H1 (cell line): ENCODE data around the gene SASH3. TPM values are rescaled to one million over a fixed set of nuclear protein-coding genes. Genes with fewer than 3 reads are reported as not detected.

ENCODE experiments used
- CTCF ChIA-PET: fragments of 300-600 bp; sonication (Branson Sonifier 250); formaldehyde crosslinking; loops from one replicate; lab custom pipeline; 2021; ENCODE audit not compliant: partially characterized antibody; lab: Charles Lee
- POLR2A ChIA-PET: fragments of 300-600 bp; sonication (Branson Sonifier 250); formaldehyde crosslinking; loops from one replicate; lab custom pipeline; 2021; ENCODE audit warnings: inconsistent platforms; ENCODE audit not compliant: partially characterized antibody; lab: Charles Lee
- DNase-seq, 2 experiments: peaks; one replicate each; pipeline versions ENCODE4 v3.0.0 to v3.0.0-alpha.2; 2010 to 2022; ENCODE audit warnings: low spot score in 2 of 2, low read depth in 1 of 2, mixed read lengths in 1 of 2
- FAIRE-seq: peaks from 2 replicates; lab custom pipeline; 2011; peaks lifted over from hg19 to GRCh38; lab: Jason Lieb, UNC
- H2AFZ ChIP-seq: 2 replicates; pipeline ENCODE4 v1.8.1; 2012; ENCODE audit warnings: low read length, inconsistent platforms
- H2AK5ac ChIP-seq: 2 replicates; pipeline ENCODE4 v1.6.1; 2013; ENCODE audit warnings: low read depth, low read length
- H2BK120ac ChIP-seq: replicated peaks from 2 replicates; pipeline ENCODE3; 2013; ENCODE audit warnings: low read depth, low read length, inconsistent platforms
- H2BK12ac ChIP-seq: 2 replicates; pipeline ENCODE4 v1.6.1; 2013; ENCODE audit warnings: low read depth, low read length
- H2BK15ac ChIP-seq: 2 replicates; pipeline ENCODE4 v1.6.1; 2013; ENCODE audit warnings: low read length
- H2BK20ac ChIP-seq: 2 replicates; pipeline ENCODE4 v1.6.1; 2013; ENCODE audit warnings: low read length
- H2BK5ac ChIP-seq: 2 replicates; pipeline ENCODE4 v1.6.1; 2013; ENCODE audit warnings: low read depth, low read length
- H3K14ac ChIP-seq: 2 replicates; pipeline ENCODE4 v1.6.1; 2013; ENCODE audit warnings: inconsistent platforms; ENCODE audit not compliant: insufficient read length
- H3K18ac ChIP-seq: 2 replicates; pipeline ENCODE4 v1.6.1; 2013; ENCODE audit warnings: low read length; ENCODE audit errors: extremely low read depth
- H3K23ac ChIP-seq: 2 replicates; pipeline ENCODE4 v1.6.1; 2013; ENCODE audit warnings: inconsistent platforms; ENCODE audit not compliant: insufficient read length
- H3K23me2 ChIP-seq: 2 replicates; pipeline ENCODE4 v1.6.1; 2013; ENCODE audit warnings: low read depth, low read length
- H3K27ac ChIP-seq: 2 replicates; pipeline ENCODE4 v1.6.1; 2011; ENCODE audit warnings: low read depth, low read length, inconsistent platforms
- H3K27me3 ChIP-seq, 4 experiments: replicated peaks in 1 of 4; 1 replicate in 1 of 4; 2 replicates in 3 of 4; pipeline versions ENCODE4 v1.6.1 to v1.8.1; 2011 to 2013; ENCODE audit warnings: low read length in 3 of 4, mild to moderate bottlenecking in 3 of 4, inconsistent platforms in 2 of 4, mixed read lengths in 2 of 4, moderate library complexity in 1 of 4; ENCODE audit not compliant: control insufficient read depth in 3 of 4, insufficient read depth in 3 of 4; ENCODE audit errors: extremely low read depth in 1 of 4
- H3K36me3 ChIP-seq, 4 experiments: 2 replicates each; pipeline versions ENCODE4 v1.6.1 to v1.8.1; 2011 to 2013; ENCODE audit warnings: mild to moderate bottlenecking in 4 of 4, low read length in 3 of 4, moderate library complexity in 2 of 4, control low read depth in 1 of 4, inconsistent platforms in 1 of 4; ENCODE audit not compliant: insufficient read depth in 4 of 4, control insufficient read depth in 2 of 4
- H3K4ac ChIP-seq: replicated peaks from 2 replicates; pipeline ENCODE3; 2013; ENCODE audit warnings: low read length, low read depth, mixed read lengths, inconsistent platforms; ENCODE audit not compliant: insufficient read length
- H3K4me1 ChIP-seq, 4 experiments: replicated peaks in 1 of 4; 1 replicate in 1 of 4; 2 replicates in 3 of 4; pipeline versions ENCODE4 v1.6.1 to v1.8.1; 2011 to 2013; ENCODE audit warnings: low read length in 3 of 4, inconsistent platforms in 2 of 4, mixed read lengths in 1 of 4; ENCODE audit not compliant: insufficient read depth in 4 of 4, control insufficient read depth in 3 of 4
- H3K4me2 ChIP-seq, 2 experiments: 2 replicates each; pipeline versions ENCODE4 v1.6.1 to v1.8.1; 2011 to 2013; ENCODE audit warnings: low read depth in 2 of 2, low read length in 2 of 2, control low read depth in 1 of 2, inconsistent platforms in 1 of 2, mild to moderate bottlenecking in 1 of 2; ENCODE audit not compliant: insufficient read depth in 1 of 2
- H3K4me3 ChIP-seq, 4 experiments: fragments of 200-600, 300-600 bp in 1 of 4; sonication (generic), shearing (Covaris generic), sonication (Bioruptor Twin) in 1 of 4; 2 replicates each; pipeline versions ENCODE4 v1.5.1 to v1.8.1; 2011 to 2016; ENCODE audit warnings: low read length in 4 of 4, low read depth in 3 of 4, control low read depth in 2 of 4, inconsistent platforms in 2 of 4, mild to moderate bottlenecking in 2 of 4, mixed read lengths in 1 of 4, moderate library complexity in 1 of 4; ENCODE audit not compliant: insufficient read depth in 2 of 4; ENCODE audit errors: extremely low read depth in 1 of 4
- H3K56ac ChIP-seq: replicated peaks from 2 replicates; pipeline ENCODE3; 2013; ENCODE audit warnings: low read depth, mild to moderate bottlenecking, mixed read lengths, low read length, inconsistent platforms; ENCODE audit not compliant: insufficient read length
- H3K79me1 ChIP-seq: 2 replicates; pipeline ENCODE4 v1.6.1; 2013; ENCODE audit warnings: low read depth, low read length, control low read depth
- H3K79me2 ChIP-seq, 2 experiments: 2 replicates each; pipeline versions ENCODE4 v1.6.1 to v1.8.1; 2012 to 2013; ENCODE audit warnings: low read length in 2 of 2, mild to moderate bottlenecking in 2 of 2, inconsistent platforms in 1 of 2; ENCODE audit not compliant: insufficient read depth in 2 of 2, control insufficient read depth in 1 of 2
- H3K9ac ChIP-seq, 4 experiments: replicated peaks in 1 of 4; 1 replicate in 1 of 4; 2 replicates in 3 of 4; pipeline versions ENCODE4 v1.6.1 to v1.8.1; 2011 to 2013; ENCODE audit warnings: low read depth in 3 of 4, low read length in 3 of 4, control low read depth in 2 of 4, mild to moderate bottlenecking in 2 of 4, moderate library complexity in 2 of 4, inconsistent platforms in 1 of 4; ENCODE audit errors: extremely low read depth in 1 of 4
- H3K9me3 ChIP-seq, 2 experiments: 2 replicates each; pipeline versions ENCODE4 v1.6.1 to v1.8.1; 2012 to 2013; ENCODE audit warnings: mild to moderate bottlenecking in 2 of 2, moderate library complexity in 2 of 2, control low read depth in 1 of 2, inconsistent platforms in 1 of 2, low read depth in 1 of 2, low read length in 1 of 2, mixed read lengths in 1 of 2; ENCODE audit not compliant: insufficient read depth in 2 of 2
- H4K20me1 ChIP-seq, 2 experiments: replicated peaks in 1 of 2; 2 replicates each; pipeline versions ENCODE3 to v1.8.1; 2011 to 2013; ENCODE audit warnings: inconsistent platforms in 2 of 2, low read length in 2 of 2, mild to moderate bottlenecking in 1 of 2; ENCODE audit not compliant: insufficient read depth in 2 of 2, control insufficient read depth in 1 of 2
- H4K5ac ChIP-seq: 2 replicates; pipeline ENCODE4 v1.6.1; 2013; ENCODE audit warnings: low read length, low read depth, mixed read lengths, inconsistent platforms; ENCODE audit not compliant: insufficient read length
- H4K8ac ChIP-seq: 2 replicates; pipeline ENCODE4 v1.8.0; 2013; ENCODE audit warnings: mild to moderate bottlenecking, moderate library complexity, low read length, inconsistent platforms; ENCODE audit not compliant: insufficient read depth; ENCODE audit errors: extremely low read depth
- H4K91ac ChIP-seq: replicated peaks from 2 replicates; pipeline ENCODE3; 2013; ENCODE audit warnings: low read length, mixed read lengths, inconsistent platforms; ENCODE audit not compliant: insufficient read length
- CHD1 ChIP-seq: IDR thresholded peaks from 2 replicates; pipeline ENCODE4 v1.6.1; 2012; ENCODE audit warnings: low read depth, low read length, improper control_type of control experiment
- CHD2 ChIP-seq: IDR thresholded peaks from 2 replicates; pipeline ENCODE4 v1.6.1; 2012; ENCODE audit warnings: low read length, improper control_type of control experiment
- CTBP2 ChIP-seq: IDR thresholded peaks from 2 replicates; pipeline ENCODE4 v1.7.0; 2011; ENCODE audit warnings: borderline replicate concordance, mild to moderate bottlenecking, moderate library complexity, mixed read lengths, low read length; ENCODE audit not compliant: insufficient read depth, insufficient read length
- POLR2AphosphoS5 ChIP-seq: IDR thresholded peaks from 2 replicates; pipeline ENCODE4 v1.6.1; 2011; ENCODE audit warnings: low read depth, low read length
- RAD21 ChIP-seq, 2 experiments: IDR thresholded peaks in 1 of 2; conservative IDR thresholded peaks in 1 of 2; 2 replicates each; pipeline ENCODE4 v1.6.1; 2011; ENCODE audit warnings: low read depth in 2 of 2, low read length in 2 of 2, improper control_type of control experiment in 1 of 2, inconsistent platforms in 1 of 2, mild to moderate bottlenecking in 1 of 2, moderate library complexity in 1 of 2
- RBBP5 ChIP-seq: IDR thresholded peaks from 2 replicates; pipeline ENCODE4 v1.7.1; 2012; ENCODE audit warnings: low read depth, mild to moderate bottlenecking, inconsistent platforms, low read length, moderate library complexity, borderline replicate concordance
- RNF2 ChIP-seq: fragments of 200-900, 300-1000 bp; sonication (generic); IDR thresholded peaks from 2 replicates; pipeline ENCODE4 v1.7.1; 2016; ENCODE audit warnings: borderline replicate concordance, low read depth, mild to moderate bottlenecking, antibody characterized with exemption, low read length; ENCODE audit not compliant: poor library complexity, severe bottlenecking; ENCODE audit errors: missing control alignments
- SP1 ChIP-seq: IDR thresholded peaks from 2 replicates; pipeline ENCODE4 v1.6.1; 2011; ENCODE audit warnings: low read depth, low read length
- WGBS, 2 experiments: shearing (Covaris generic) in 1 of 2; methylation state at CpG; one replicate each; pipeline versions ENCODE4 v1.1.6 to v1.1.7; 2013 to 2015; ENCODE audit warnings: low lambda C conversion rate in 2 of 2, mixed read lengths in 2 of 2, inconsistent platforms in 1 of 2, low coverage in 1 of 2, missing lambda C conversion rate in 1 of 2; ENCODE audit not compliant: insufficient replicate concordance in 2 of 2, insufficient coverage in 1 of 2, insufficient read length in 1 of 2; ENCODE audit errors: extremely low coverage in 1 of 2, missing lambda C conversion rate in 1 of 2; 5-methylcytosine and 5-hydroxymethylcytosine counted together
- polyA plus RNA-seq, 7 experiments: library from polyadenylated mRNA; depleted of rRNA in 3 of 7; stranded (reverse) in 5 of 7; unstranded in 2 of 7; fragments of >200 nt in 5 of 7; fragments of 200-250 nt in 2 of 7; gene quantifications; 1 replicate in 5 of 7; 2 replicates in 1 of 7; 4 replicates in 1 of 7; pipeline versions ENCODE4 v1.2.1 to v1.2.3, GENCODE V29; 2011 to 2013; ENCODE audit warnings: missing spikeins in 2 of 7, mixed read lengths in 2 of 7
- total RNA-seq: library from RNA; stranded (reverse); fragmentation: NEBNext Ultra II Directional; extraction: Animal tissue kit (Norgen Biotek cat#: 25700); gene quantifications from 2 replicates; pipeline ENCODE4 v1.2.1, GENCODE V29; 2021
- TF ChIP-seq, protein P1 (sequence below): IDR thresholded peaks from 2 replicates; pipeline ENCODE4 v1.6.1; 2012; ENCODE audit warnings: inconsistent platforms
- TF ChIP-seq, protein P2 (sequence below): IDR thresholded peaks from 2 replicates; pipeline ENCODE4 v1.6.1; 2011; ENCODE audit warnings: low read length, improper control_type of control experiment

The SASH3 gene
- total and polyA plus RNA-seq, 2 of the 8 experiments (the other 6 are each of a cell fraction or from before 2014, with no cell fraction given), result not detected

DNA sequence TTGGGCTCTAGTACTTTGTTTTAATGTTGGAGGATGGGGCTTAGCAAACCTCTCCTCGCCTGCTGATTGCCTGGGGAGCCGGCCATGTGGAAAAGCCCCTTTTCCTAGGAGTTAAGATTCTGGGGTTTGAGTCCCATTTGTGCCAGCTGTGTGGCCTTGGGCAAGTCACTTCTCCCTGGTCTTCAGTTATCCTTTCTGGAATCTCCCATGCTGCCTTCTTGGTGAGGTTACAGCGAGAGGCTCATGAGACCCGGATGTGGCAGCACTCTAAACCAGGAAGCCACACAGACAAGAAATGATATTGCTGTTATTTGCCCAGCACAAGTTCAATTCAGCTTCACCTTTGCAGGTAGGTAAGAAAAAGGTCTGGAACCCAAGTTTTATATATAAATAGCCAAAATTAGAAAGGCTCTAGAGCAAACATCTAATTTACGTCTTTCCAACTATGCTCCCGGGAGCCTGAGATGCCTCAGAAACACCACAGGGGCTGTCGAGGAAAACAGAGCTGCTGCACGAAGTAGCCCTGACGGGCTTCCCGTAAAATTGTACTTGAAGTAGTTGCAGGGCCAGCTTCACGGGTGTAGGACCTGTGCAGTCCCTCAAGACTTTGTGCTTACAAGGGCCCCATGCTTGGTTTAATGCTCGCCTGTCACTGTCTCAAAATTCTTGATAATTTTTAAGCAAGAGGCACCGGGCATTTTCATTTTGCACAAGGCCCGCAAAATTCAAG is 8.3 kb upstream of the SASH3 start:
- Histone ChIP-seq H3K79me2 (no peaks in the 10 kb centered on the region), H4K91ac (no peak overlapping the region)
- TF ChIP-seq CHD1, result no peak
- no peak for TF ChIP-seq SP1
- no peak for TF ChIP-seq RAD21 (IDR thresholded peaks at IDR 0.05 in 1 of 2, conservative IDR thresholded peaks at IDR 0.05 in 1 of 2; ENCODE audit: low read depth in 2 of 2, low read length in 2 of 2)
- no peak for TF ChIP-seq CHD2
- no peak for TF ChIP-seq RNF2
- TF ChIP-seq CTBP2, result no peak
- no peak for TF ChIP-seq POLR2AphosphoS5
- TF ChIP-seq, protein P1, sequence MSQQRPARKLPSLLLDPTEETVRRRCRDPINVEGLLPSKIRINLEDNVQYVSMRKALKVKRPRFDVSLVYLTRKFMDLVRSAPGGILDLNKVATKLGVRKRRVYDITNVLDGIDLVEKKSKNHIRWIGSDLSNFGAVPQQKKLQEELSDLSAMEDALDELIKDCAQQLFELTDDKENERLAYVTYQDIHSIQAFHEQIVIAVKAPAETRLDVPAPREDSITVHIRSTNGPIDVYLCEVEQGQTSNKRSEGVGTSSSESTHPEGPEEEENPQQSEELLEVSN, result no peak
- TF ChIP-seq, protein P2, sequence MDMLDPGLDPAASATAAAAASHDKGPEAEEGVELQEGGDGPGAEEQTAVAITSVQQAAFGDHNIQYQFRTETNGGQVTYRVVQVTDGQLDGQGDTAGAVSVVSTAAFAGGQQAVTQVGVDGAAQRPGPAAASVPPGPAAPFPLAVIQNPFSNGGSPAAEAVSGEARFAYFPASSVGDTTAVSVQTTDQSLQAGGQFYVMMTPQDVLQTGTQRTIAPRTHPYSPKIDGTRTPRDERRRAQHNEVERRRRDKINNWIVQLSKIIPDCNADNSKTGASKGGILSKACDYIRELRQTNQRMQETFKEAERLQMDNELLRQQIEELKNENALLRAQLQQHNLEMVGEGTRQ, result no peak
- no peak for TF ChIP-seq RBBP5

More for the DNA sequence above, 8.3 kb upstream of the SASH3 start:
- Histone ChIP-seq H2BK120ac (no peak overlapping the region), H3K4me2 (no peak overlapping the region), H2BK20ac (no peak overlapping the region), H3K4ac (no peak overlapping the region), H3K4me1 (no peaks in the 10 kb centered on the region; a peak in 1 of 7 replicates), H2BK15ac (no peak overlapping the region), H3K14ac (no peak overlapping the region), H3K56ac (no peak overlapping the region), H4K5ac (no peak overlapping the region), H3K79me1 (no peaks in the 10 kb centered on the region), H3K9ac (no peak overlapping the region), H2AFZ (no peak overlapping the region), H2AK5ac (no peak overlapping the region), H3K23me2 (no peaks in the 10 kb centered on the region), H4K20me1 (no peaks in the 10 kb centered on the region), H3K9me3 (no peaks in the 10 kb centered on the region), H2BK5ac (no peak overlapping the region), H2BK12ac (no peak overlapping the region), H3K36me3 (no peaks in the 10 kb centered on the region), H3K4me3 (no peak overlapping the region), H3K23ac (no peak overlapping the region), H3K27me3 (no peaks in the 10 kb centered on the region), H4K8ac (no peak overlapping the region), H3K18ac (no peak overlapping the region), H3K27ac (no peak overlapping the region)
- FAIRE-seq (no peak), DNase-seq (no peak)
- ChIA-PET CTCF (interaction anchor here (0.7 to 4.4 kb wide), 5 partner anchors 8 to 51 kb away, joined by 4 to 24 read pairs (median 7); no protein-coding TSS in a partner anchor), POLR2A (no interaction called here)
- 90% methylated on average over 12 of the region's 14 CpGs; no CpG with 5 or more reads in 1 of the 2 experiments for WGBS, 2 experiments
